GM12801 (cell line): ENCODE results near the gene KIF2A.

ENCODE experiments used
- CTCF ChIP-seq: IDR thresholded peaks from one replicate; pipeline ENCODE4 v1.5.1; 2011; ENCODE audit warnings: control low read depth; ENCODE audit not compliant: insufficient read length; ENCODE audit errors: extremely low read depth

The KIF2A gene

DNA sequence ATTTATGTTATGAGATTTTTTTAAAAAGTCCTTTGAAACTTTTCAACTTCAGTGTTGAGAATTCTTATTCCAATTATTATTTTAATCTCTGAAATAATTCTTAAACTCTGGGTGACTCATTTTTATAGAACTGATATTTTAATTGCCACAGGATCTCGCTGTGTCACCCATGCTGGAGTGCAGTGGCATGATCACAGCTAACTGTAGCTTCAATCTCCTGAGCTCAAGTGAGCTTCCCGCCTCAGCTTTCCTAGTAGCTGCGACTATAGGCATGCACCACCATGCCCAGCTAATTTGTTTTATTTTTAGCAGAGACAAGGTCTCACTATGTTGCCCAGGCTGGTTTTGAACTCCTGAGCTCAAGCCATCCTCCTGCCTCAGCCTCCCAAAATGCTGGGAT is 56.7 kb downstream of the KIF2A start:
- no peak for TF ChIP-seq CTCF

GRCh38 chr5:62369039-62369438 is 63.0 kb downstream of the KIF2A start:
- no peak for TF ChIP-seq CTCF

DNA sequence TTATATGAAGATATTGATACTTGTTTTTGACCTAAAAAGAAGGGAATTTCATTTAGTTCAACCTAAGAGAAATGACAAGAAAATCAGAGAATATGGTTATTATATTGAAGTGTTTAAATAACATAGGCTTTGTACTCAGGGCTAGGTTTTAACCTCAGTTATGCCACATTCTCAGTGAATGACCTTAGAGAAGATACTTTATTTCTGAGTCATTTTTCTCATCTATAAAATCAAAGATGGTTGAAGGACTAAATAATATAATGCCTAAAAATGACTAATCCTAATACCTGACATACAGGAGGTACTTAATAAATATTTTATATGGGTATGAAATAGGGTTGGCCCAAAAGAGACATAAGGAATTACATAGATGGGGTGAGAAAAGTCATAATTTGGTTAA is 65.4 kb downstream of the KIF2A start:
- no peak for TF ChIP-seq CTCF

DNA sequence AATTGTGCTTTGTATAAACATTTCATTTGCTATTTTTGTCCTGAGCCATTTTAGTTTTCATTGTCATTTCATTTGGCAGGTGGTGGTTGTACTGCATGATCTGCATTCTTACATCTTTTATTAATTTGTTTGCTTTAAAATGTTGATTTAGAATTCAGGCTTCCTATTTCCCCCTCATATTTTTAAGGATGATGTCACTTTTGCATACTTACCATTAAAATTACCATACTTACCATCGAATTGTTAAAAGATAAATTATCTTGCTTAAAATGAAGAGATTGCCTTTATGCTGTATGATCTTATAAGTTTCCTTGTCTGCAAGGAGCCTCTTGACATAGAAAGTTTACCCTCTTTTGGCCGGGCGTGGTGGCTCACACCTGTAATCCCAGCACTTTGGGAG is 66.6 kb downstream of the KIF2A start:
- TF ChIP-seq CTCF, result no peak

DNA sequence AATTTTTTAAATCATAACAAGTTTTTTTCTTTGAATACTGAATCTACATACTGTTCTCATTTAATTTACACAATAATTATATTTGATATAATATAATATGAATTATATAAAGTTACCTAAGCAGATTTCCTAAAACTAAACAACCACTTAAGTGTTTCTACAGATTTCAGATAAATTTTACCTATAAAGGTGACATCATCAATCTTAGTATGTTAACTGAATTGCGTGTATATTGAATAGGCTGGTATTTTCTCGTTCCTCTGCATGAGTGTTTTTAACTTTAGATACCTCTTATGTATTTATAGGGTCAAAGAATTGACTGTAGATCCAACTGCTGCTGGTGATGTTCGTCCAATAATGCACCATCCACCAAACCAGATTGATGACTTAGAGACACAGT is 67.4 kb downstream of the KIF2A start:
- TF ChIP-seq CTCF, result no peak

DNA sequence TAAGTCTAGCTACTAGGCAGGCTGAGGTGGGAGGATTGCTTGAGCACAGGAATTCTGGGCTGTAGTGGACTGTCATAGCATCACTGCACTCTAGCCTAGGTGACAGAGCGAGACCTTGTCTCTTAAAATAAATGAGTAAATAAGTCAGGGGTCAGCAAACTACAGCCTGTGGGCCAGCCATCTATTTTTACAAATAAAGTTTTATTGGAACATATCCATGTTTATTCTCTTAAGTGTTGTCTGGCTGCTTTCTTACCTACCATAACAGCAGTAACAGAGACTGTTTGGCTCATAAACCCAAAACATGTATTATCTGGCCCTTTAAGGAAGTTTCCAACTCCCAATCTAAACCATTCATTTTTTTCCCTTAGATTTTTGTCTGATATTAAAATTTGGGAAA is 68.1 kb downstream of the KIF2A start:
- TF ChIP-seq CTCF, result no peak

DNA sequence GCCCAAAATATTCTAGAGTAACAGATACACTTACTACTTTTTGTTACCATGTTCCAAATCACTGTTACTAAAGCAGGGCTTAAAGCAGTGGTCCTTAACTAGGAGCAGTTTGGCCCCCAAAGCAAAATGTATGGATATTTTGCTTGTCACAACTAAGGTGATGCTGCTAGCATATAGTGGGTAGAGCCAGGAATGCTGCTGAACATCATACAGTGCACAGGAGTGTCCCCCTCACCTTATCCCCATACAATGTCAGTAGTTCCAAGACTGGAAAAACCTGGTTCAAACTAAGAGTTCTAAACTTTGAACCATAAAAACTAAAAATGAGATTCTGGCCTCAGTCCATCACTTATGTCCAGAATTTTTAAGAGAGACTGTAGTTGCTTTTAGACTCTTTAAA is 69.6 kb downstream of the KIF2A start:
- TF ChIP-seq CTCF, result no peak

- TF ChIP-seq CTCF, result no peak
Observed at GRCh38 chr5:62376064-62376463, 70.1 kb downstream of the KIF2A start.
